ENCODE measurements around the gene OR4F15. TPM values are rescaled to one million over a fixed set of nuclear protein-coding genes. Genes with fewer than 3 reads are reported as not detected.
"Not testable (repeated sequence)": the region's sequence is repeated elsewhere in the genome, so short reads cannot be mapped to it uniquely, and the experiment has no call there.

OR4F15 gene, protein sequence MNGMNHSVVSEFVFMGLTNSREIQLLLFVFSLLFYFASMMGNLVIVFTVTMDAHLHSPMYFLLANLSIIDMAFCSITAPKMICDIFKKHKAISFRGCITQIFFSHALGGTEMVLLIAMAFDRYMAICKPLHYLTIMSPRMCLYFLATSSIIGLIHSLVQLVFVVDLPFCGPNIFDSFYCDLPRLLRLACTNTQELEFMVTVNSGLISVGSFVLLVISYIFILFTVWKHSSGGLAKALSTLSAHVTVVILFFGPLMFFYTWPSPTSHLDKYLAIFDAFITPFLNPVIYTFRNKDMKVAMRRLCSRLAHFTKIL
- not detected for total RNA-seq

DNA sequence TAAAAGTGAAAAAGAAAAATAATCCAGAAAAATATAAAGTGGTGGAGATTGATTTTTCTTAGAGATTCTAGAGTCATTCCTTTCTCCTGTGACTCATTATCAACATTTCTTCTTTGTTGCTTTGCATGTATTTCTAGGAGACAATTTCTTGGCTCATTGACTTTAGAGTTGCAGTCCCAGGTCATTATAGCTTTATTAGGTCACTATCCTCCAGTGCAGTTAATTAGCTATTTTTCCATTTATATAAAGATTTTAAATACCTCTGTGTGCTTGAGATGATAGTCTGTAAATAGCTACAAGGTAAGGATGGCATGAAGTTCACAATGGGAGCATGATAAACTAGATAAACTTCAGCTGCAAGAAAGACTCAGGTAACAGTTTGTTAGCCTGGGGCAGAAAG is at the start of gene OR4F15:
OR4F15 (plus strand) TSS at position 301 of the 400 bp plus-strand sequence. CDS start 5,985 bp downstream, outside the sequence.
- Histone ChIP-seq H3K27ac (no peak within 1 kb of the TSS), H3K27me3 (no peaks in the 10 kb centered on the region), H3K9me3 (no peaks in the 10 kb centered on the region), H3K36me3 (no peaks in the 10 kb centered on the region), H3K4me1 (no peaks in the 10 kb centered on the region), H3K4me3 (no peak within 1 kb of the TSS)
- TF ChIP-seq EP300 (IDR thresholded peaks at IDR 0.05) (no peak), POLR2A (IDR thresholded peaks at IDR 0.05) (no peak)
- TF ChIP-seq, protein P1, sequence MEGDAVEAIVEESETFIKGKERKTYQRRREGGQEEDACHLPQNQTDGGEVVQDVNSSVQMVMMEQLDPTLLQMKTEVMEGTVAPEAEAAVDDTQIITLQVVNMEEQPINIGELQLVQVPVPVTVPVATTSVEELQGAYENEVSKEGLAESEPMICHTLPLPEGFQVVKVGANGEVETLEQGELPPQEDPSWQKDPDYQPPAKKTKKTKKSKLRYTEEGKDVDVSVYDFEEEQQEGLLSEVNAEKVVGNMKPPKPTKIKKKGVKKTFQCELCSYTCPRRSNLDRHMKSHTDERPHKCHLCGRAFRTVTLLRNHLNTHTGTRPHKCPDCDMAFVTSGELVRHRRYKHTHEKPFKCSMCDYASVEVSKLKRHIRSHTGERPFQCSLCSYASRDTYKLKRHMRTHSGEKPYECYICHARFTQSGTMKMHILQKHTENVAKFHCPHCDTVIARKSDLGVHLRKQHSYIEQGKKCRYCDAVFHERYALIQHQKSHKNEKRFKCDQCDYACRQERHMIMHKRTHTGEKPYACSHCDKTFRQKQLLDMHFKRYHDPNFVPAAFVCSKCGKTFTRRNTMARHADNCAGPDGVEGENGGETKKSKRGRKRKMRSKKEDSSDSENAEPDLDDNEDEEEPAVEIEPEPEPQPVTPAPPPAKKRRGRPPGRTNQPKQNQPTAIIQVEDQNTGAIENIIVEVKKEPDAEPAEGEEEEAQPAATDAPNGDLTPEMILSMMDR (IDR thresholded peaks at IDR 0.05): no peak
- no peak for DNase-seq (ENCODE audit: low spot score in 2 of 2)

DNA sequence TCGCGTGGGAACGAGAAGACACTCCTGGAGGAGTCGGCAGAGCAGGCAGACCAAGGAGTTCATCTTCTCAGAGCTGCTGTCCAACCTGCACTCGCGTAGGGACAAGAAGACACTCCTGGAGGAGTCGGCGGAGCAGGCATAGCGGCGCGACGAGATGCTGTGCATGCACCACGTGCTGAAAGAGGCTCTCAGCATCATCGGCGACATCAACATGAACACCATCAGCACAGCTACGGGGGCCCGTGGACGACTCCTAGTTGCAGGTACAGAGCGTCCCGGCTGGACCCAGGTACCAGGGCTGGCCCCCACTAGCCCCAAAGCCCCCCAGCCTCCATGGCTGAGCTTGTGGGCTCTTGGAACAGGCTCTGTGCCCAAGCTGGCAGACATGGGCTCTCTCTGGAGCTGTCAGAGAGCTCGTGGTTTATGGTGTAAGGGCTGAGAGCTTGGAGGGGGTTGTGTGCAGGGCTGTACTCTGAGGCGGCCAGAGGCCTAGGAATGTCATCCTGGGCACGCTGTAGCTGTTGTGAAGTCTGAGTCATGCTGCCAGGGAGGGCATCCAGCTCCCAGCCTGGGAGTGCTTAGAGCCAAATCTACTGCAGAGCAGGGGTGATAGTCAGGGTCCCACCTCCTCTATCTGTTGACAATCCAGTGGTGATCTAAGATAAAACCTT is 47.2 kb upstream of the OR4F15 start:
- H3K4me1 ChIP-seq; DNase-seq (ENCODE audit: low spot score in 2 of 2); H3K27me3 ChIP-seq; H3K9me3 ChIP-seq; H3K36me3 ChIP-seq; H3K4me3 ChIP-seq; H3K27ac ChIP-seq: not testable (repeated sequence)
- WGBS, 2 donors: 93% methylated on average over 19 to 20 of the region's 23 CpGs

DNA sequence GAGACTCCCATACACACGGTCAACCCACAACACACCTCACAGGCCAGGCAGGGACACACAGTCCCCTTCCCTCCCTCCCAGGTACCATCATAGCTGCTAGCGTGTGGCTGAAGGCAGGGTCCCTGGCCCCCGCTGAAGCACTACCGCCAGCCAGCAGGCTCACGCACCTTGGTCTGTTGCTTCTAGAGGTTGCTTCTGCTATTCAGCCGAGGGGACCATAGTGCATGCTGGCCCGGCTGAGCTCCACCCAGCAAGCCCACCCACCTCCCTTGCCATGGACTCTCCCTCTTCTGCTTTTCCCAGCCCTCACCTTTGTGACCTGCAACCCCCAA is 46.7 kb upstream of the OR4F15 start:
- H3K36me3 ChIP-seq; H3K27ac ChIP-seq; H3K9me3 ChIP-seq; DNase-seq (ENCODE audit: low spot score in 2 of 2); H3K4me1 ChIP-seq; H3K27me3 ChIP-seq; H3K4me3 ChIP-seq: not testable (repeated sequence)
- 93 to 96% methylated on average over 6 of the region's 7 CpGs for WGBS, 2 donors

DNA sequence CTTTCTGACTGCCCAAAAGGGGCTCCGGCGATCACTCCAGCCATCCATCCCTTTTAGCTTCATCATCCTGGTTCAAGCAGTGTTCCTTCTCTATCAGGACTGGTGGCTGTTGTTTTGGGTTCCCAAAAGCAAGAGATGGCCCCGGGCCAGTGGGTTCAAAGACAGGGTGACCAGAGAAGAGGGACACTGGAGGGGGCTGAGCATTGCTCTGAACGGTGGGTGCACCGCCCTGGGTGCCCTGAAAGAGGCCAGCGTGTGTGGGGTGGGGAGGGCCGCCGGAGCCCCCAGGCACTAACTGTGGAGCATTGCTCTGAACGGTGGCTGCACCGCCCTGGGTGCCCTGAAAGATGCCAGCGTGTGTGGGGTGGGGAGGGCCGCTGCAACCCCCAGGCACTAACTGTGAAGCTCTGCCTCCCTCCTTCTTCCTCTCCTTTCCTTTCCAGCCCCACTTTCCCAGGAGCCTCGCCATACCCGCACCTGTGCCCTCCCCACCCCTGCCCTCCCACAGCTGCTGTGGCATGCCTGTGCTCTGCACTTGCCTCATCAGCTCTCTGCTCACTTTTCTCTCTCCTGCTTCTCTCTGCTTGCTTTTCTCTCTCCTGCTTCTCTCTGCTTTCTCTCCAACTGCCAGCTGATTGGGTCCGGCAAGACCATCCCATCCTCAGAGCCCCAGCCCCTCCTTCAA is 46.1 kb upstream of the OR4F15 start:
- DNase-seq (ENCODE audit: low spot score in 2 of 2): no peak
- H3K9me3 ChIP-seq: peaks cover 0 to 4% (median 0%) of the 10 kb centered on the region in 4 donors
- H3K36me3 ChIP-seq: peaks cover 0 to 9% (median 0%) of the 10 kb centered on the region in 3 donors
- WGBS, 2 donors: 85 to 88% methylated on average over 14 to 15 of the region's 15 CpGs
- no peak overlapping the region for H3K4me3 ChIP-seq
- H3K27ac ChIP-seq: no peak overlapping the region
- H3K27me3 ChIP-seq: no peaks in the 10 kb centered on the region
- TF ChIP-seq, protein P1 (IDR thresholded peaks at IDR 0.05): no peak
- no peak for TF ChIP-seq EP300 (IDR thresholded peaks at IDR 0.05)
- TF ChIP-seq POLR2A (IDR thresholded peaks at IDR 0.05): no peak
- H3K4me1 ChIP-seq: no peaks in the 10 kb centered on the region

DNA sequence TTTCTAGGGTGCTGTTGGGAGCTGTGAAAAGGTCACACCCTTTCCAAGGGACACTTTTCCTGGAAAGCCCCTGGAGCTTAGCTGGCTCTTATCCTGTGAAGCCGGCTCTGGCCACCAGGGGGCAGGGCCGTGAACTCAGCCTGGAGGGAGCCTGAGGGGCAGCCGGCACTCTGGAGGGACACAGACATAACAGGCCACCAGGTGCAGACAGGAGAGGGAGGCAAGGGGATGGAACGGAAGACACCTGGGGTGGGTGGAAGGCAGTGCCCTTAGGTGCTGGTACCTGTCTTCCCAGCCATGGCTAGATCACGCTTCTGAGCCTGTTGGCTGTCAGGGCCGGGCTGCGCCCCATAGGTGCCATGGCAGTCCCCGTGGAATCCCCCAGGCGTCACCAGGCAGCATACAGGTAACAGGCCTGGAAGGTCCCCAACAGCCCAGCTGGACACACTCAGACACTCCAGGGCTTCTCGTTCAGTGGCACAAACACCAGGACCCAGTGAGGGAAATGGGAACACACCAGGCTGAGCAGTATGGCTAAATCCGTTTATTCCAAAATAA is 44.8 kb upstream of the OR4F15 start:
- H3K9me3 ChIP-seq; H3K27me3 ChIP-seq; H3K27ac ChIP-seq; DNase-seq (ENCODE audit: low spot score in 2 of 2); H3K4me1 ChIP-seq; H3K4me3 ChIP-seq: not testable (repeated sequence)
- WGBS, 2 donors: 77 to 90% methylated on average over 6 to 7 of the region's 11 CpGs
- H3K36me3 ChIP-seq: peaks cover 0 to 14% (median 0%) of the 10 kb centered on the region in 3 donors
- TF ChIP-seq, protein P1 (IDR thresholded peaks at IDR 0.05): peak in 1 of 5 experiments; percentile 17

DNA sequence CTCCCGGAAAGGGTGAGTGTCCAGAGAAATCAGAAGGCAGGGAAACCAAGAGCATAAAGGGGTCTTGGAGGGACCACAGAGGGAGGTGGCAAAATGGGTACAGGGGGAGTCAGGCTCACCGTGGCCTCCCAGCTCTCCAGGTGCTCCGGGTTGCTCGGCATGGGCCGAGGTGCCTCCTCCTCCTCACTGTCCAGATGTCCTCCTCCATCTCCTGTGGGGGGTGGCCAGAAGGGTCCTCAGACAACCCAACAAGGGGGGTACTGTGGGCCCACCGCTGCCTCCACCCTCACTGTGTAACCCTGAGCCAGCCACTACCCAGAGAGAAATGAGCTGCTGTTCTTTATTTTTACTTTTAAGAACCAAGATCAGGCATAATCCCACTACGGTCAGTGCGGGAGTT is 39.1 kb upstream of the OR4F15 start:
- H3K9me3 ChIP-seq: no peaks in the 10 kb centered on the region
- no peak for DNase-seq (ENCODE audit: low spot score in 2 of 2)
- WGBS, 2 donors: 91 to 94% methylated on average over 8 of the region's 8 CpGs
- no peak overlapping the region for H3K4me3 ChIP-seq
- H3K4me1 ChIP-seq: no peaks in the 10 kb centered on the region
- peaks cover 0 to 16% (median 0%) of the 10 kb centered on the region in 3 donors for H3K36me3 ChIP-seq
- TF ChIP-seq EP300 (IDR thresholded peaks at IDR 0.05) (no peak), POLR2A (IDR thresholded peaks at IDR 0.05) (no peak)
- TF ChIP-seq, protein P1 (IDR thresholded peaks at IDR 0.05): no peak
- H3K27me3 ChIP-seq: no peaks in the 10 kb centered on the region
- H3K27ac ChIP-seq: no peak overlapping the region
